NCI-H345 (cell line): ENCODE data around the gene HOXB7.

Experiments
- DNase-seq: peaks from one replicate; lab custom pipeline; 2025; lab: John Stamatoyannopoulos, UW

The HOXB7 gene

DNA sequence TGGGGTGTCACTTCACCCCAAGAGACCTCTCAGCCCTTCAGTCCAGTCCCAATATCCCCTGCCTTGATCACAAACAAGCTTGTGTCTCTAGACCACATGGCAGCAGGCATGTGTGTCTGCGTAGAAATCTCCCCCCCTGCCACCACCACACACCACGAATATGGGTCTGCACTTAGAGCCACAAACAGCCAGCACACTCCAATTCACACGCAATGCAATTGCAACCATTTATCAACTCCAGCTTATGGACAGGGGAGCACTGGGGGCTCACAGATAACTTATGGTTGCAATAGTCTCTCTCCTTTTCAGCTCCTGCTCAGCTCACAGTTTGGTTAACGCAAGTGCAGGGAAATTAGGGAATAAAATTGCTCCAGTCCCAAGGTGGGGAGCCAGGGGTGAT is 12.8 kb upstream of the HOXB7 start:
- DNase-seq = no peak

DNA sequence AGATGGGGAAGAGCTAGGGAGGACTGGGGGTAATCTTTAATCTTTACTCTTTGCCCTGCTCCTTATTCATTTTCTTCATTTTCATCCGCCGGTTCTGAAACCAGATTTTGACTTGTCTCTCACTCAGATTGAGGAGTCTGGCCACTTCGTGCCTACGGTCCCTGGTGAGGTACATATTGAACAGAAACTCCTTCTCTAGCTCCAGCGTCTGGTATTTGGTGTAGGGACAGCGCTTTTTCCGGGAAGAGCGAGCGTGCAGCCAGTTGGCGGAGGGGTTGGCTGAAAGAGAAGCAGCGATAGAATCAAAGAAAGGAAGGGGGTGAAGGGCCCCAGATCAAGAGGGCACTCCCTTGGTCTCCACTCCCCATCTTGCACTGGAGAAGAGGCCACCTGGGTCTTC is 12.0 kb upstream of the HOXB7 start:
- no peak for DNase-seq

- no peak for DNase-seq
Observed at GRCh38 chr17:48621410-48622392, 10.9 kb upstream of the HOXB7 start.

- no peak for DNase-seq
Observed at GRCh38 chr17:48620461-48621139, 9.8 kb upstream of the HOXB7 start.

DNA sequence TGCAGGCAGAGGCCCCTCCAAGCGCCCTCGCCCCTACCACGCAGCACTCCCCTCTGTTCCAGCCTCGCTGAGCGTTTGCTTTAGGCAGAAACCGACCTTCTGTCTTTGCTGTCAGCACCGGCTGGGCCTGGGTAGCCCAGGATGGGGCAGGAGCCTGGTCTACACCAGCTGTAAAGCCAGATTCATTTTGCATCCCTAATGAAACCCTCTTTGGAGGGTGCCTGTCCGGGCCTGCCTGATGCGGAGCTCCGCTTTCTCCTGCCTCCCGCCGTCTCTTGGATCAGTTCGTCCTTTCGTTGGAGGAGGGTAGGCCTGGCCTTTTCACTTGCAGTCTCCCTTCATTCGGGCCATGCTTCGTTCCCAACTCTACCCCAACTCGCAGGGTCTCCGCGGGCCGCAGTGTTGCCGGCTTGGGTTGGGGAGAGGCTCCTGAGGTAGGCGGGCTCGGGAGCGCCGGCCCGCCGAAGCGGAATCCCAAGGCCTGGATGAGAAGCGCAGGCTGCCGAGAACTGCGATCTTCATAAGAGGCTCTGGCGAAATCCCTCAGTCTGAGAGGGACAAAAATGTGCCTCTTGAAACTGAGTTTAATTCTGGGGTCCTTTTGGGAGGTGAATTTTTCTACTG is 9.1 kb upstream of the HOXB7 start:
- DNase-seq = no peak

- DNase-seq = peak; percentile 79
Observed at GRCh38 chr17:48618256-48618896, 7.6 kb upstream of the HOXB7 start.

GRCh38 chr17:48617471-48618255 is 6.8 kb upstream of the HOXB7 start:
- DNase-seq = no peak

DNA sequence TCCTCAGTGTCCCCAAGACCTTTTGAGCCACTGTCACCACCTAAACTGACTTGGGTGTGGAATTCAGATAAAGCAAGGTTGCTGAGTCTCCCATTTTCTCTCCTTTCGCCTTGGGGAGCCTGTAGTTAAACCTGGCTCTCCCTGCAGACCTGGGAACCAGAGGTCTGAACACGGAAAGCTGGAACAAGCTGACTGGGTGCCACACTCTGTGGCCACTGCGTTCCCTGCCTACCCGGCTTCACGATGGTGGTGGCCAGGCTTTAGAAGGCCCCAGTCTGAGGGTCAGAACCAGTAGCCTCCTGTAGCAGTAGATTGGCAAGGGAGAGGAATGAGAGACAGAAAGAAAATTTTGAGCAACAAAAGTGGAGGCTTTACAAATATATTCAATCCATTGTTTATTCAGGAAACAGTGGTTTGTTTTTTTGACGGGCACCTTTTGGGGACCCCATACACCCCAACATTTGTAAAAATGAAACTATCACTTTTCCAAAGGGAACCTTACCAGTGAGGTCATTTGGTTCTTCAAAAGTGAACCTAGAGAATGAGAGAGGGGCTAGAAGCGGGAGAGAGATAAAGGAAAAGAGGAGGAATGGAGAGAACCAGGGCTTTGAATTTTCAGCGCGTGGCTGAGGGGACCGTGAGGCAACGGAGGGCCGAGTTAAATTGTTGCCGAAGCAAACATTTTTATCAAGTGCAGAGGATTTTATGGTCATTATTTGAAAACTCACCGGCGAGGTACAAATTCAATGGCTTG is 6.1 kb upstream of the HOXB7 start:
- no peak for DNase-seq

GRCh38 chr17:48615963-48616716 is 5.3 kb upstream of the HOXB7 start:
- no peak for DNase-seq

DNA sequence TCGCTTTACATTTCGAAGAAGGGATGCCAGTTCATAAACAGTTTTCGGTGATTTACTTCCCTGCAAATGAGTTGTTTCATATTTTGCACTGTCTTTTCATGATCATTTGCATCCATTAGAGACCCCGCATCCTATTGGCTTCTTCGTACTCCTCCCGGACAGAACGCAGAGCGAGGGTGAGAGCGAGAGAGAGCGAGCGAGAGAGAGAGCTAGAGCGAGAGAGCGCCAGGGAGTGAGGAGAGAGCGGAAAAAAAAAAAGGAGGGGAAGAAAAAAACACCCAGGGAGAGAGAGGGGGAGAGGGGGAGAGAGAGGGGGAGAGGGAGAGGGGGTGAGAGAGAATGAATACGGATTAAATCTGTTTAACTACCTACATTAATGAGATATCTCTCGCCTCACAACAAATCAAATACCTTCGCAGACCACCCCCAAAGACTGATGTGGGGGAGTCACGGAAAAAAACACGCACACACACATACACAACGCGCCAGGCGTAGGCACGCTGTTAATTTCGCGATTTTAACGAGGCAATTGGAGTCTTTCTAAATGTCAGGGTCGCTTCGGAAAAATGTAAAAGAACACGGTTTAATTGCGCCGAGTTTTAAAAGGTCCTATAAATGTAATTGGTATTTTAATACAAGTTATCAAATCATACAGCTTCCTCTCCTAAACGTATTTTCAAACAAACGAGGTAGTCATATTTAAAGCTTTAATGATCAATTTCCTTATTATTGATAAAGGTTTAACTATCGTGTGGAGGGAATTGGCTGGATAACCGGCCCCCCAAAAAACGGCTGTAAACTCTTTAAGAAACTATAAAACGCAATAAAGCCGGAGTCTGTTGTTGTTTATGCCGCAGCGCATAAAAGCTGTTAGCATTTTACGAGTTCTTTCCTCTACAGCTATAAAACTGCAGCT is 4.5 kb upstream of the HOXB7 start, which contains the start of gene HOXB8:
Gene HOXB8 (minus strand): TSS at position 246 of the 916 bp plus-strand sequence. CDS start 588 bp downstream, outside the sequence.
- no peak for DNase-seq

- DNase-seq = no peak
Observed at GRCh38 chr17:48613862-48614694, 3.3 kb upstream of the HOXB7 start.

DNA sequence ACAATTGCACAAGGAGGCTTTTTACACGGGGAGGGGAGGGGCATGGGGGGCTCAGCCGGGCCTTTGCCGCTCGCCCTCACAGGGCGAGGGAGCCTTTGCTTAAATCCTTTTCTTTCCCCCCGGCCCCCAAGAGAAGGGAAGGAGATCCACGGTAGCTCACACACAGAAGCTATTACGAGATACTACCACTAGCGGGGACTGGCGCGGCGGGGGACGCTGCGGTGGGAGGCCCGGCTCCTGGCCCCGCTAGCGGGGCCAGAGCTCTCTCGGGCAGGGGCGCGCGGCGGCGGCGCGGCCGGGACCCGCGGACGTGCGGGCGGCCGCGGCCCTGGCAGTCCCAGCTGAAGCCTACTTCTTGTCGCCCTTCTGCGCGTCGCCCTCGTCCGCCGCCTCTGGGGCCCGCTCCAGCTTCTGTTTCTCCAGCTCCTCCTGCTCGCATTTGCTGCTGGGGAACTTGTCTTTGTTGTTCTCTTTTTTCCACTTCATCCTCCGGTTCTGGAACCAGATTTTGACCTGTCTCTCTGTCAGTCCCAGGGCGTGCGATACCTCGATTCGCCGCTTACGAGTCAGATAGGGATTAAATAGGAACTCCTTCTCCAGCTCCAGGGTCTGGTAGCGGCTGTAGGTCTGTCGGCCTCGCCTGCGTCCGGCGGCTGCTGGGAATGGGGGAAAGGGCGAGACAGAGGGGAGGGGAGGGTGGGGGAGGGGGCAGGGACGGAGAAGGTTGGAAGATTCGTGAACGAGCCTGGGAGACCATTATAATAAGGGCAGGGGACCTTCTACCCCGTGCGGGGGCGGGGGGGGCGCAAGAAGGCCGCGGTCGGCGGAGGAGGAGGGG is 2.3 kb upstream of the HOXB7 start:
- DNase-seq = peak; percentile 65

DNA sequence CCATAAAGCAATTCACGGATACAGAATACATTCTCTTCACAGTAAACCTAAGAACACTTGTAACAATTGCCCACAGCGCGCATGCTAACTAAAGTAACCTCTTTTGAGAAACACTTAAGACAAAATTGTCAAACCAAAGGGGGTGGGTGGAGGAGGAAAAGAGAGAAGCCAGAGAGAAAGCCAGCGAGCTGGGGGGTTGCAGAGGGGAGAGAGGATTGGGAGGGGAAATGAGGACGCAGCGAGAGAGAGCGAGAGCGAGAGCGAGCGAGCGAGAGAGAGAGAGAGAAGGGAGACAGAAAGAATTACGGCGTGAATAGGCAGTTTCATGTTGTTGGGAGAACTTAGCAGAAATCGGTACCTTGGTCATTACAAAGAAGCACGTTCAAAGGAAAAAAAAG is 1.6 kb upstream of the HOXB7 start:
- DNase-seq = peak; percentile 87

DNA sequence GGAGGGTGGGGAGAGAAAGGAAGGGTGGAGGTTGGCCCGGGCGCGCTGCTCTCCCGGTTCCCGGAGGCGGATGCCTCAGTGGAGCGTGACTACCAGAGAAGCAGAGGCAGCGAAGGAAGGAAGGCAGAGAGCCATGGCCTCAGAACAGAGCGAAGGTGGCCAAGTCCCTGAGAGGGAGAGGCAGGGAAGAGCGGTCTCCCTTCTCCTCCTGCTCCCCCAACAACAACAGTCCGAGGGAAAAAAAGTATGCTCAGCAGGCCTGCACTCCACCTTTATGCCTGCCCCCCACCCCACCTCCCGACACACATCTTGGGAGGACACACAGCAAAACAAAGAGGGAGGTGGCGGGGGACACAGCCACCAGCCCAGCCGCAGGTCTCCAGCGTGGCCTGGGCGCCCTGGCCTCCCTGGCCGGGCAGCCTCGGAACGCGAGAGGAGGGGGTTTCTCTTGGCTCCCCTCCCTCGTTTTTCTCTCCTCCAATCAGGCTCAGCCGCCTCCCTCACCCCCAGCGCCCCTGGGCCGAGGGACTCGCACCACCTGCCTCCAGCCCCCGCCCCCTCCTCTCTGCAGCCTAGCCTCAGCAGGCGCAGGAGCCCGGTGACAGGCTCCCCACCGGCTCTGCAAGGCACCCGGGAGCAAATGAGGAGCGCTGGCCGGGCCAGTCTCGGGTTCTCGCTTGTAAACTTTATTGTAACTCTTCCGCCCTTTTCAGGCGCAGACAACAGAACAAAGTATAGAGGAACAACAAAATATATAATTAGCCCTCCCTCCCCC is 1.1 kb upstream of the HOXB7 start:
- peak; percentile 97 for DNase-seq

DNA sequence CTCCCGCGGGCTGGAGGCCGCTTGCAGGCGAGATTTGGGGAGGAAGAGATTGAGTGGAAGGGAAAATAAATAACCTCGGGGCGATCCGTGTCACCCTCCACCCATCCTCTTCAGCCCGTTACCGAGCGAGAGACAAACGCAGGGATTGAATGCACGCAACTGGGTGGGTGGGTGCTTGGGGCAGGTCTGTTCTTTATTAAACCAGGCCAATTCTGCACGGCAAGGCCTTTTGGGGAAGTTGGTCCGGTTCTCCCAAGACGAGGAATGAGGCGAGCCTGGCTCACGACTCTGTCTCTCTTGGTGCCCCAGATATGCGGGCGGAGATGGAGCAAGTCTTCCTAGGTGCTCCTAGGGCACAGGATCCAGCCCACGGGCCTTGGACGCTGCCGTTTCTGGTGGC is 396 bp upstream of the HOXB7 start:
- DNase-seq = peak; percentile 75

GRCh38 chr17:48609759-48610281 is 997 bp downstream of the HOXB7 start:
- DNase-seq = peak; percentile 37
